Nephron progenitor cell (in vitro differentiated cells): ENCODE measurements around the gene SPIRE1.
"Not testable (repeated sequence)": the region's sequence is repeated elsewhere in the genome, so short reads cannot be mapped to it uniquely, and the experiment has no call there.

Experiments used
- DNase-seq: peaks from one replicate; pipeline ENCODE4 v3.0.0; 2021
- H3K27ac Mint-ChIP-seq: 2 replicates; pipeline ENCODE4 v1.8.0; 2021; ENCODE audit warnings: mild to moderate bottlenecking, moderate library complexity, mixed read lengths
- H3K27me3 Mint-ChIP-seq: 2 replicates; pipeline ENCODE4 v1.8.0; 2021; ENCODE audit warnings: mild to moderate bottlenecking, low read depth, mixed read lengths; ENCODE audit not compliant: poor library complexity
- H3K36me3 Mint-ChIP-seq: 2 replicates; pipeline ENCODE4 v1.8.0; 2021; ENCODE audit warnings: low read depth, mixed read lengths
- H3K4me1 Mint-ChIP-seq: 2 replicates; pipeline ENCODE4 v1.8.0; 2021; ENCODE audit warnings: mixed read lengths
- H3K4me3 Mint-ChIP-seq: 2 replicates; pipeline ENCODE4 v1.8.0; 2021; ENCODE audit warnings: mild to moderate bottlenecking, moderate library complexity, mixed read lengths
- H3K9me3 Mint-ChIP-seq: 2 replicates; pipeline ENCODE4 v1.8.0; 2021; ENCODE audit warnings: mild to moderate bottlenecking, moderate library complexity, mixed read lengths
- CTCF ChIP-seq: fragments of 200-600 bp; sonication (generic); IDR thresholded peaks from 2 replicates; pipeline ENCODE4 v1.5.0; 2021; ENCODE audit warnings: antibody characterized with exemption

Gene SPIRE1

DNA sequence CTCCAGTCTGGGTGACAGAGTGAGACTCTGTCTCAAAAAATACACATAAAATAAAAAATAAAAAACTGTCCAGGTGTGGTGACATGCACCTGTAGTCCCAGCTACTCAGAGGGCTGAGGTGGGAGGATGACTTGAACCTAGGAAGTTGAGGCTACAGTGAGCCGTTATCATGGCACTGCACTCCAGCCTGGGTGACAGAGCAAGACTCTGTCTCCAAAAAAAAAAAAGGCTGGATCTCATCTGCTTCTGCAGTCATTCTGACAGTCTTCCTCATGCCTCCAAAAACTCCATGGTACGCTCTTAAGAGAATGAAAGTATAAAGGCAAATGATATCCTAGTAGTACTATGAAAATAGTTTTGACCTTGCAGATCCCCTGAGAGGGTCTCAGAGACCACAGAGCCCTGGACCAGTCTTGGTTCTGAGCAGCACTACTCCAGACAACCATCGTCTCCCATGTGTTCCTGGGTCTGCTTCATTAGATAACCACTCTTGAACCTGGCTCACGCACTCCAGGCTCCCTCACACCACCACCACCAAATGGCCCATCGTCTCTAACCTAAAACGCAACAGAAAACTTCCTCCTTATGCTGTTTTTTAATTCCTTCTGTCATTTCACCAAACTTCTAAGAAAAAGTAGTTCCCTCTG, 26.0 kb downstream of the SPIRE1 start:
- Mint-ChIP-seq H3K4me1 (peaks cover 6% of the 10 kb centered on the region), H3K4me3 (no peak overlapping the region), H3K27ac (no peak overlapping the region), H3K36me3 (peaks cover 22% of the 10 kb centered on the region), H3K9me3 (peaks cover 7% of the 10 kb centered on the region), H3K27me3 (no peaks in the 10 kb centered on the region)
- DNase-seq, result no peak
- no peak for TF ChIP-seq CTCF

GRCh38 chr18:12630136-12630535, 27.8 kb downstream of the SPIRE1 start:
- no peak for TF ChIP-seq CTCF
- peaks cover 7% of the 10 kb centered on the region for H3K9me3 Mint-ChIP-seq
- H3K4me3 Mint-ChIP-seq, result no peak overlapping the region
- DNase-seq, result no peak
- no peak overlapping the region for H3K27ac Mint-ChIP-seq
- H3K27me3 Mint-ChIP-seq, result no peaks in the 10 kb centered on the region
- H3K36me3 Mint-ChIP-seq, result peaks cover 22% of the 10 kb centered on the region
- peaks cover 6% of the 10 kb centered on the region for H3K4me1 Mint-ChIP-seq

GRCh38 chr18:12628706-12629702, 28.9 kb downstream of the SPIRE1 start:
- H3K4me3 Mint-ChIP-seq, result no peak overlapping the region
- peaks cover 7% of the 10 kb centered on the region for H3K9me3 Mint-ChIP-seq
- TF ChIP-seq CTCF, result no peak
- H3K27me3 Mint-ChIP-seq, result no peaks in the 10 kb centered on the region
- H3K4me1 Mint-ChIP-seq, result peaks cover 6% of the 10 kb centered on the region
- peak overlapping the region; percentile 76 for H3K27ac Mint-ChIP-seq
- H3K36me3 Mint-ChIP-seq, result peaks cover 22% of the 10 kb centered on the region
- no peak for DNase-seq

DNA sequence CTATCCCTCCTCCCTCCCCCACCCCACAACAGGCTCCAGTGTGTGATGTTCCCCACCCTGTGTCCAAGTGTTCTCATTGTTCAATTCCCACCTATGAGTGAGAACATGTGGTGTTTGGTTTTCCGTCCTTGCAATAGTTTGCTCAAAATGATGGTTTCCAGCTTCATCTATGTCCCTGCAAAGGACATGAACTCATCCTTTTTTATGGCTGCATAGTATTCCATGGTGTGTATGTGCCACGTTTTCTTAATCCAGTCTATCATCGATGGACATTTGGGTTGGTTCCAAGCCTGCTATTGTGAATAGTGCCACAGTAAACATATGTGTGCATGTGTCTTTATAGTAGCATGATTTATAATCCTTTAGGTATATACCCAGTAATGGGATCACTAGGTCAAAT, 30.7 kb downstream of the SPIRE1 start:
- not testable (repeated sequence) for DNase-seq, H3K4me1 Mint-ChIP-seq, H3K27me3 Mint-ChIP-seq, H3K4me3 Mint-ChIP-seq, H3K27ac Mint-ChIP-seq, H3K9me3 Mint-ChIP-seq
- H3K36me3 Mint-ChIP-seq, result peaks cover 27% of the 10 kb centered on the region

GRCh38 chr18:12625241-12625640, 32.7 kb downstream of the SPIRE1 start:
- DNase-seq, result no peak
- no peak overlapping the region for H3K4me3 Mint-ChIP-seq
- TF ChIP-seq CTCF, result no peak
- H3K36me3 Mint-ChIP-seq, result peaks cover 31% of the 10 kb centered on the region
- H3K27me3 Mint-ChIP-seq, result no peaks in the 10 kb centered on the region
- H3K9me3 Mint-ChIP-seq, result peaks cover 7% of the 10 kb centered on the region
- H3K4me1 Mint-ChIP-seq, result peaks cover 6% of the 10 kb centered on the region
- H3K27ac Mint-ChIP-seq, result no peak overlapping the region

GRCh38 chr18:12621742-12622306, 36.1 kb downstream of the SPIRE1 start:
- no peak for TF ChIP-seq CTCF
- no peak for DNase-seq
- H3K4me1 Mint-ChIP-seq, result no peaks in the 10 kb centered on the region
- H3K36me3 Mint-ChIP-seq, result peaks cover 9% of the 10 kb centered on the region
- no peaks in the 10 kb centered on the region for H3K9me3 Mint-ChIP-seq
- H3K4me3 Mint-ChIP-seq, result no peak overlapping the region
- H3K27ac Mint-ChIP-seq, result no peak overlapping the region
- H3K27me3 Mint-ChIP-seq, result no peaks in the 10 kb centered on the region
